Esophagus muscularis mucosa (tissue), 4 donors: Measurements from ENCODE around the gene MSH3.

Experiments used
- EP300 ChIP-seq: sonication (generic); formaldehyde crosslinking; IDR thresholded peaks from one replicate; pipeline ENCODE4 v1.6.1; 2017; ENCODE audit warnings: antibody characterized with exemption
- POLR2A ChIP-seq: fragments of 450-650 bp; IDR thresholded peaks from one replicate; pipeline ENCODE4 v1.6.1; 2017; ENCODE audit warnings: antibody characterized with exemption, moderate library complexity, mild to moderate bottlenecking, low read depth
- POLR2AphosphoS5 ChIP-seq, 2 donors: sonication (generic); formaldehyde crosslinking; IDR thresholded peaks; one replicate each; pipeline ENCODE4 v1.6.1; 2017; ENCODE audit warnings: antibody characterized with exemption in 2 of 2
- TF ChIP-seq, protein P1 (sequence below), 3 experiments: fragments of 200-600 bp in 2 of 3; fragments of 450-650 bp in 1 of 3; sonication (generic) in 2 of 3; IDR thresholded peaks; one replicate each; pipeline ENCODE4 v1.5.1; 2017 to 2019; ENCODE audit warnings: antibody characterized with exemption in 3 of 3, mild to moderate bottlenecking in 2 of 3, moderate library complexity in 1 of 3

DNA sequence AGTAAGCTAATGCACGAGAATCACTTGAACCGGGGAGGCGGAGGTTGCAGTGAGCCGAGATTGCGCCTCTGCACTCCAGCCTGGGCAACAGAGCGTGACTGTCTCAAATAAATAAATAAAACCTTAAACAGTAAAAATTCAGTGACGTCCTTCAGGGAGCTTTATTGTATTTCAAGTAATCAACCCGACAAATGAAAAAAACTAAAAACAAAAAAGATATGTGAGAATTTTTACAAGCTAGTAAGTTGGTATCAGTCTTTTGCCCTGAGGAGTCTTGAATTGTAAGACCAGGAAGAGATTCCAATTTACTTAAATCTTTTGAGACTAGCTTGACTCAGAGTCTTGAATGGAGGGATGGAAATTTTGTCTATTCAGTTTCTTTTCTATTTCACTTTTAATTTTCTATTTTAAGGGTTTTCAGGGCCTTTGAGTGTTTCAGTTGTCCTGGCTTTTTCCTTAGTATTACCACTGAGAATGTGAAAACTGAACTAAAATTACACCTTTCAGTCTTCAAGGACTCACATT is 126.4 kb downstream of the MSH3 start:
- TF ChIP-seq POLR2AphosphoS5 (IDR thresholded peaks at IDR 0.05) (no peak), POLR2A (no peak), EP300 (no peak)
- TF ChIP-seq, protein P1, sequence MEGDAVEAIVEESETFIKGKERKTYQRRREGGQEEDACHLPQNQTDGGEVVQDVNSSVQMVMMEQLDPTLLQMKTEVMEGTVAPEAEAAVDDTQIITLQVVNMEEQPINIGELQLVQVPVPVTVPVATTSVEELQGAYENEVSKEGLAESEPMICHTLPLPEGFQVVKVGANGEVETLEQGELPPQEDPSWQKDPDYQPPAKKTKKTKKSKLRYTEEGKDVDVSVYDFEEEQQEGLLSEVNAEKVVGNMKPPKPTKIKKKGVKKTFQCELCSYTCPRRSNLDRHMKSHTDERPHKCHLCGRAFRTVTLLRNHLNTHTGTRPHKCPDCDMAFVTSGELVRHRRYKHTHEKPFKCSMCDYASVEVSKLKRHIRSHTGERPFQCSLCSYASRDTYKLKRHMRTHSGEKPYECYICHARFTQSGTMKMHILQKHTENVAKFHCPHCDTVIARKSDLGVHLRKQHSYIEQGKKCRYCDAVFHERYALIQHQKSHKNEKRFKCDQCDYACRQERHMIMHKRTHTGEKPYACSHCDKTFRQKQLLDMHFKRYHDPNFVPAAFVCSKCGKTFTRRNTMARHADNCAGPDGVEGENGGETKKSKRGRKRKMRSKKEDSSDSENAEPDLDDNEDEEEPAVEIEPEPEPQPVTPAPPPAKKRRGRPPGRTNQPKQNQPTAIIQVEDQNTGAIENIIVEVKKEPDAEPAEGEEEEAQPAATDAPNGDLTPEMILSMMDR (IDR thresholded peaks at IDR 0.05) = no peak
